ENCODE data around the gene OR2B6.
"Not testable (repeated sequence)": the region's sequence is repeated elsewhere in the genome, so short reads cannot be mapped to it uniquely, and the experiment has no call there.

The OR2B6 gene

GRCh38 chr6:27956941-27957340 is at the start of gene OR2B6:
OR2B6 (plus strand) TSS chr6:27957241; CDS start chr6:27957241, 0 bp downstream.
- no peak for DNase-seq

- DNase-seq: no peak
These were observed 49.0 kb upstream of the OR2B6 start for GRCh38 chr6:27908017-27908416.

DNA sequence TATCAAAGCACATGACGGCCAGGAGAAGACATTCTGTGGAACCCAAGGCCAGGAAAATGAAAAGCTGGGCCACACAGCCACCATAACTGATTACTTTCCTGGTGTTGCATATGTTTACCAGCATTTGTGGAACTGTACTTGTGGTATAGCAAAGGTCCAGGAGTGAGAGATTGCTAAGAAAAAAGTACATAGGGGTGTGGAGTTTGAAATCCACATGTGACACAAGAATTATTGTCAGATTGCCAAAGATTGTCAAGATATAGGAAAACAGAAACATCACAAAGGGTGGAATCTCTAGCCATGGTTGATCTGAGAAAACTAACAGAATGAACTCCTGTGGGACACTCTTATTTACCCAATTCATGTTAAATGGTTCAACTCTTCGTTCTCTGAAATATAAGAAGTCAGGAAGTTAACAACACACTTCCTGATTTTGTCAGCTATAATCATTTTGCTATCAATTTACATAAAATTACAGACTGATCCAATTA is 45.0 kb upstream of the OR2B6 start, which contains the start of gene OR2B2:
OR2B2 (minus strand) TSS at position 441 of the 491 bp plus-strand sequence; CDS start at position 364, 77 bp downstream.
- no peak for DNase-seq

DNA sequence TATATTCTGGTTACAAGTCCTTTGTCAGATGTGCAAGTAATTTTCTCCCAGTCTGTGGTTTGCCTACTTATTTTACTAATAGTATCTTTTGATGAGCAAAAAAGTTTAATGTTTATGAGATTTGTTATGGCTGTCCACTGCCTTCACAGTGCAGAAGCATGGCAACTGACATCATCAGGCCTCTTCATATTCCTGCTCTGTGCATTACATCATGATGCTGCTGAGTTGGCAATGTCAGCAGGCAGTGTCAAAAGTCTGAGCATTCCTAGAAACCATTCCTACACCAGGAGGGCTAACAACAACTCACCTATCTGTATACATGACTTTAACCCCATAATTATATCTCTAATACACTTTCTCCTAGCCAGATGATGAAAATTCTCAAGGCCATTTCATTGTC is 34.1 kb upstream of the OR2B6 start:
- DNase-seq: no peak

DNA sequence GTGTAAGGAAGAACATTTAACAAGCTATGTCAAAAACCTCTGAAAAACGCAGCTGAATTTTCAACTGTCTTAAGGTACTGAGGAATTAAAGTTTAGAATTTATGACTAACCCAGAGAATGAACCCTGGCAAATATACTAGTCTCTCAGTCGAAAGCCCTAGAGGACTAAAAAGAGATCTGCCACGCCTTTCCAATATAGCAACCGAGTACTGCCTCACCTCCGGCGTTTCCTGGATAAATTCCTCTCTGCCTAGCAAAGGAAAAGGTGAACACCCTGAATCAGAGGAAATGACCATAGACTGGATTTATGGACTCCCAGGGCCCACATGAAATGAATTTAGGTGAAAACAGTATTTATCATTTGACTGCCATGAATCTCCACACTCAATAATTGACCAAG is 32.9 kb upstream of the OR2B6 start:
- DNase-seq: no peak

GRCh38 chr6:27928041-27928440 is 29.0 kb upstream of the OR2B6 start:
- DNase-seq: not testable (repeated sequence)

DNA sequence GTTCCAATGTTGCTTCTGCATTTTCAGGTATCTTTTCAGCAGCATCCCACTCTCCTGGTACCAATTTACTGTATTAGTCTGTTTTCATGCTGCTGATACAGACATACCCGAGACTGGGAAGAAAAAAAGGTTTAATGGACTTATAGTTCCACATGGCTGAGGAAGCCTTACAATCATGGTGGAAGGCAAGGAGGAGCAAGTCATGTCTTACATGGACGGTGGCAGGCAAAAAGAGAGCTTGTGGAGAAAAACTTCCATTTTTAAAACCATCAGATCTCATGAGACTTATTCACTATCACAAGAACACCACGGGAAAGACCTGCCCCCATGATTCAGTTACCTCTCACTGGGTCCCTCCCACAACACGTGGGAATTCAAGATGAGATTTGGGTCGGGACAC is 27.1 kb upstream of the OR2B6 start:
- DNase-seq: not testable (repeated sequence)

DNA sequence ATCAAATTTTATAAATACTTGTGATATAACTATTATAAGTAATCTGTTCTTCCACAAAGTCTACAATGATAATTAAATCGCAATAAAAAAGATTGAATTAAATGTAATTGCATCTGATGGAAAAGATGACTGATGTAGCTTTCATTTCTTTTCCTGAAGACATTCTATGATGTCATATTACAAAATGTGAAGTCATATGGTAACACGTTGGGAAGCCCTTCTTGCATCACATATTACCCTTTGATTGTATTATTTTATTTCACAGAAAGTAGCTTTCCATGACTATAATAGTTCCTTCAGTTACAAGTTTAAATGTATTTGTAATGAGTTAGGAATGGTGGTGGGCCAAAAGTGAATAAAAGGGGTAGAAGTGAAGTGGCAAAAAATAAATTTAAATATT is 25.8 kb upstream of the OR2B6 start:
- DNase-seq: no peak

- no peak for DNase-seq
These were observed 16.3 kb upstream of the OR2B6 start for GRCh38 chr6:27940766-27941165.

DNA sequence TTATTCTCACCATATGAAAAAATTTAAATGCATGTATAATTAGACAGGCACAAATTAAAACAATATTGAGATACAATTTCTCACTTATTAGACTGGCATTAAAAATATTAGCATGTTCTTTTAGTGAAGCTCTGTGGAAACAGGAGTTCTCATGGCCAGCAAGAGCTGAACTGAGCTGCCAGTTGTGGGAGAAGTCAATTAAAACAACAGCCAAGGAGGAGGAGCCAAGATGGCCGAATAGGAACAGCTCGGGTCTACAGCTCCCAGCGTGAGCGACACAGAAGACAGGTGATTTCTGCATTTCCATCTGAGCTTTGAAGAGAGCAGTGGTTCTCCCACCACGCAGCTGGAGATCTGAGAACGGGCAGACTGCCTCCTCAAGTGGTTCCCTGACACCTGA is 14.0 kb upstream of the OR2B6 start:
- not testable (repeated sequence) for DNase-seq

DNA sequence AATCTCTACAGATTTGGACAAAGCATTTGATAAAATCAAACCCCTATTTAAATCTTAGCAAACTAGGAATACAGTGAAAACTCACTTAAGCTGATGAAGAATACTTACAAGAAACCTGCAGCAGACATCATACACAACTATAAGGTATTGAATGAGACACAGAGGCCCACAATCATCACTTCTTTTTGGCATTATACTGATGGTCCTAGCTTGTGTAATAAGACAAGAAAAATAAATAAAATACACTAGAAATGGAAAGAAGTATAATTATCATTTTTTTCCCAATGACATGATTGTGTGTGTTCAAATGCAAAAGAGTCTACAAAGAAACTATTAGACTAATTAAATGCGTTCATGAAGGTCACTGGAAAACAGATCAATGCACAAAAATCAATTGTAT is 8.8 kb upstream of the OR2B6 start:
- no peak for DNase-seq

DNA sequence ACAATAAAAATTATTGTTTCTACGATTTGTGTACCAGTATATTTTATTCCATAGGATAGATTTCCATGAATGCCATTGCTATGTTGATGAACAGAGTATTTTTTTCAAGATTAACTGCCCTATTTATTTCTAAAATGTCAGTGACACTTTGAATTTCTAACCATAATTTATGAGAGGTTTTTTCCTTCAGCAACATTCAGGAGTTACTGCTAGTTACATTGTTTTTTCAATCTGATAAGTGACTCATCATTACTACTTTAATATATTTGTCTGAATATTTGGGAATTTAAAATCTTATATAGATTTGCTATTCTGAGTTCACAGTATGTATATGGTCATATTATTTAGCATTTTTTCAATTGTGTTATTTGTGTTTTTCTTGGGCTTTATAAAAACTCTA is 6.0 kb upstream of the OR2B6 start:
- DNase-seq: no peak

DNA sequence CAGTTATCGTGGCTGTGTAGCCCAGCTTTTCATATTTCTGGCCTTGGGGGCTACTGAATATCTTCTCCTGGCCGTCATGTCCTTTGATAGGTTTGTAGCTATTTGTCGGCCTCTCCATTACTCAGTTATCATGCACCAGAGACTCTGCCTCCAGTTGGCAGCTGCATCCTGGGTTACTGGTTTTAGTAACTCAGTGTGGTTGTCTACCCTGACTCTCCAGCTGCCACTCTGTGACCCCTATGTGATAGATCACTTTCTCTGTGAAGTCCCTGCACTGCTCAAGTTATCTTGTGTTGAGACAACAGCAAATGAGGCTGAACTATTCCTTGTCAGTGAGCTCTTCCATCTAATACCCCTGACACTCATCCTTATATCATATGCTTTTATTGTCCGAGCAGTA is 475 bp downstream of the OR2B6 start:
- no peak for DNase-seq

- no peak for DNase-seq
These were observed 5.5 kb downstream of the OR2B6 start for GRCh38 chr6:27962506-27962905.

- DNase-seq: no peak
These were observed 9.0 kb downstream of the OR2B6 start for GRCh38 chr6:27966044-27966443.

GRCh38 chr6:27966816-27967426 is 9.9 kb downstream of the OR2B6 start:
- DNase-seq: no peak

DNA sequence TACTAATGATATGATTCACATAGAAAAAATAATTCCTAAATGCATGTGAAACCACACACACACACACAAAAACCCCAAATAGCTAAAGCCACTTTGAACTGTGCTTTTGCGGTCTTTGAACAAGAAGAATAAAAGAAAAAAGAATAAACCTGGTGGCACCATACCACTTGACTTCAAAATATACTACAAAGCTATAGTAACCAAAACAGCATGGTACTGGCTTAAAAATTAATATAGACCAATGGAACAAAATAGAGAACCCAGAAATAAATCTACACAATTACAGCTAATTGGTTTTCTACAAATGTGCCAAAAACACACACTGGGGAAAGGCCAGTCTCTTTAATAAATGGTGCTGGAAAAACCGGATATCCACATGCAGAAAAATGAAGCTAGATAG is 13.4 kb downstream of the OR2B6 start:
- no peak for DNase-seq

DNA sequence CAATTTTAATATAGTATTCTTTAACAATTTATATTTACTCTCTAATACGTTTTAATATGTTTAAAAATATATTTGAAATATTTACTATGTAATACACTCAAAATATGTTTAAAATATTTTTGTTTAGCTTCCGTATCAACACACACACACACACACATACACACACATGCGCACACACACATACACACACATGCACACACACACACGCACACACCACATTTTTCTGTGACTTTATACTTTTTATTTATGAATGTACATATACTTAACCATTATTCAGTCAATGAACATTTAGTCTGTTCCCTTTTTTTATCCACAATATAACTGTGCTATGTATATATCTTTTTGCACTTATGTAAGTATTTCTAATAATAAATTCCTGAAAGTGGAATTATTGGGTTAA is 15.7 kb downstream of the OR2B6 start:
- no peak for DNase-seq

DNA sequence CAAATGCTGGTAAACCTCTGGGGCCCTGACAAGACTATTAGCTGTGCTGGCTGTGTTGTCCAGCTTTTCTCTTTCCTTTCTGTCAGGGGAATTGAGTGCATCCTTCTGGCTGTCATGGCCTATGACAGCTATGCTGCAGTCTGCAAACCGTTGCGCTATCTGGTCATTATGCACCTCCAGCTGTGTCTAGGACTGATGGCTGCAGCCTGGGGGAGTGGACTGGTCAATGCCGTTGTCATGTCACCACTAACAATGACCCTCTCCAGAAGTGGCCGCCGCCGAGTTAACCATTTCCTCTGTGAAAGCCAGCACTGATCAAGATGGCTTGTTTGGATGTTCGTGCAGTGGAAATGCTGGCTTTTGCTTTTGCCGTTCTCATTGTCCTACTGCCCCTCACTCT is 20.3 kb downstream of the OR2B6 start:
- no peak for DNase-seq

- no peak for DNase-seq
These were observed 21.7 kb downstream of the OR2B6 start for GRCh38 chr6:27978705-27979104.

- DNase-seq: no peak
These were observed 23.1 kb downstream of the OR2B6 start for GRCh38 chr6:27980111-27980510.

DNA sequence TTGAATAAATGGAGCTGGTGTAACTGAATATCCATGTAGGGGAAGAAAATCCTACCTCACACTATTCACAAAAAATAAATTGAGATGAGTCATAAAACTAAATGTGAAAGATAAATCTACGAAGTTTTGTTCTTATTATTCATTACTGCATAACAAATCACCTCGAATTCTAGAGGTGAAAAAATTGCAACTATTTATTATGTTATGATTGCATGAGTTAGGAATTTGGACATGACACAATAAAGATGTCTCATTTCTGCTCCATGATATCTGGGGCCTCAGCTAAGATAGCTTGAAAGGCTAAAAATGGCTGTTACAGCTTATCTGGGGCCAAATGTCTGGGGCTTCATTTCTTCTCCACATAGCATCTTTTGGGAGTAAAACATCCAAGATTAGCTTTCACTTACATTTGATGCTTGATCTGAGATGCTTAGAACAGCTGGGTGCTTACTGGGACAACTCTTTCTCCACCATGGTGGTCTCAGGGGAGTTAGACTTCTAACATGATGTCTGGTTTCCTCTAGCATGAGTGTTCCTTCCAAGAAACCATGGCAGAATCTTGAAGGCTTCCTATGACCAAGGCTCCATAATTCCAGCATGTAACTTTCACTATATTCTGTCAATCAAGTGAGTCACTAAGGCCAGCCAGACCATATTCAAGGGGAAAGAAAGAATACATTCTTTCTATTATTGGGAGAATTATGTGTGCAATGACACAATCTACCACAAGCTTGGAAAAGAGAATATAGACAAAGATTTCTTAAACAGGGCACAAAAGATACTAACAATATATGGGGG is 30.1 kb downstream of the OR2B6 start:
- DNase-seq: no peak

DNA sequence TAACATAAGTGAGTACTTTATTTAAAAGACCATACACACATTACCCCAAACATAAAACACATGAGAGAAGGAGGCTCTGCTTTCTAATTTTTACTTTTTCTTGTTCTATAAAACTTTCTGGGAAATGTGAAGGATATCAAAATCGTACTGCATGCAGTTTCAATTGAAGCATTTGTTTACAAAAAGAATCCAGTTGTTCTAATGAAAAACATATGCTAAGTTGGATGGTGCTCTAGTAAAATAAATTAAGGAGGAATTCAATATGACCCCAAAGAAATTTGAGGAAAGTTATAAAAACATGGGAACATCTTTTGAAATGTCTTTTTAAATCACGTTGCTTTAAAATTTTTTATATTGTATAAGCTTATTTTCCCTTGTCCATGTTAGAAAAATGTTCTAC is 37.6 kb downstream of the OR2B6 start:
- DNase-seq: no peak

GRCh38 chr6:28000351-28001045 is 43.5 kb downstream of the OR2B6 start:
- DNase-seq: no peak

All from activated T-cell treated with anti-CD3 and anti-CD28 coated beads, Interleukin-2, amount 50 U/mL, for 1 hour (primary cell).